Measurements from ENCODE around the gene STS. TPM values are rescaled to one million over a fixed set of nuclear protein-coding genes. Genes with fewer than 3 reads are reported as not detected.

Gene STS
- 0.97 and 1.1 TPM in 2 replicates for total RNA-seq (ENCODE audit: low replicate concordance)

- Mint-ChIP-seq H3K4me3 (peak within 1 kb of the TSS; percentile 93), H3K27ac (peak within 1 kb of the TSS; percentile 93)
- H3F3A ChIP-seq (ENCODE audit: low read depth): no peaks in the 10 kb centered on the region
Measured at GRCh38 chrX:7147413-7147977, at the start of gene STS. Gene STS, plus strand, starts transcription at chrX:7147712. Its CDS starts 105,488 bp downstream, at chrX:7253200.

DNA sequence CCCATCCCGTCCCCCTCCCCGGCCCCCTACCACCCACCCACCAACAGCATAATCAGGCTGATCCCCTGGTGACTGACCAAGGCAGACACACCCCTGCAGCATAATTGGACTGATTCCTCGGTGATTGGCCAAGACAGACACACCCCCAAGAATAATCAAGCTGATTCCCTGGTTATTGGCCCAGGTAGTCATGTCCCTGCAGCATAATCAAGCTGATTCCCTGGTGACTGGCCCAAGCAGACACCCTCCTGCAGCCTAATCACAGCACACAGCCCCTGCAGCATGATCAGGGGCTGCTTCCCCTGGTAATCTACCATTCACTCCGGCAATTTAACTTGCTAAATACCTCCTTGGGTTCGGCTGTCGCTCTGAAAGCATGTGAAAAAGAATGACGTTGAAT, 47.5 kb upstream of the STS start:
- peaks cover 53% of the 10 kb centered on the region for H3K36me3 Mint-ChIP-seq
- no peak for DNase-seq (ENCODE audit: low spot score)

More at GRCh38 chrX:7147413-7147977, at the start of gene STS:
- Histone ChIP-seq H3K4me1 (peaks cover 3% of the 10 kb centered on the region), H3K4me2 (peak within 1 kb of the TSS; percentile 79), H3K9me3 (ENCODE audit: low read depth) (no peaks in the 10 kb centered on the region), H3K27ac (peak within 1 kb of the TSS; percentile 77), H3K9ac (peak within 1 kb of the TSS; percentile 10), H3K79me2 (ENCODE audit: low read depth) (peaks cover 13% of the 10 kb centered on the region), H4K20me1 (ENCODE audit: low read depth) (no peaks in the 10 kb centered on the region), H3K4me3 (peak within 1 kb of the TSS; percentile 55), H2AFZ (replicated peaks) (peak within 1 kb of the TSS; percentile 68), H3K27me3 (no peaks in the 10 kb centered on the region), H3K36me3 (no peaks in the 10 kb centered on the region)
- peaks cover 12% of the 10 kb centered on the region for H3K36me3 Mint-ChIP-seq
- H3K9me3 Mint-ChIP-seq: no peaks in the 10 kb centered on the region
- TF ChIP-seq, protein P1, sequence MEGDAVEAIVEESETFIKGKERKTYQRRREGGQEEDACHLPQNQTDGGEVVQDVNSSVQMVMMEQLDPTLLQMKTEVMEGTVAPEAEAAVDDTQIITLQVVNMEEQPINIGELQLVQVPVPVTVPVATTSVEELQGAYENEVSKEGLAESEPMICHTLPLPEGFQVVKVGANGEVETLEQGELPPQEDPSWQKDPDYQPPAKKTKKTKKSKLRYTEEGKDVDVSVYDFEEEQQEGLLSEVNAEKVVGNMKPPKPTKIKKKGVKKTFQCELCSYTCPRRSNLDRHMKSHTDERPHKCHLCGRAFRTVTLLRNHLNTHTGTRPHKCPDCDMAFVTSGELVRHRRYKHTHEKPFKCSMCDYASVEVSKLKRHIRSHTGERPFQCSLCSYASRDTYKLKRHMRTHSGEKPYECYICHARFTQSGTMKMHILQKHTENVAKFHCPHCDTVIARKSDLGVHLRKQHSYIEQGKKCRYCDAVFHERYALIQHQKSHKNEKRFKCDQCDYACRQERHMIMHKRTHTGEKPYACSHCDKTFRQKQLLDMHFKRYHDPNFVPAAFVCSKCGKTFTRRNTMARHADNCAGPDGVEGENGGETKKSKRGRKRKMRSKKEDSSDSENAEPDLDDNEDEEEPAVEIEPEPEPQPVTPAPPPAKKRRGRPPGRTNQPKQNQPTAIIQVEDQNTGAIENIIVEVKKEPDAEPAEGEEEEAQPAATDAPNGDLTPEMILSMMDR (IDR thresholded peaks at IDR 0.05): no peak
- no peak for TF ChIP-seq EZH2 (IDR thresholded peaks at IDR 0.05)
- TF ChIP-seq EZH2phosphoT487 (IDR thresholded peaks at IDR 0.05): no peak
- H3K27me3 Mint-ChIP-seq (ENCODE audit: insufficient read depth, low read depth): peaks cover 6% of the 10 kb centered on the region
- peaks cover 14% of the 10 kb centered on the region for H3K4me1 Mint-ChIP-seq
- peak; percentile 63 for DNase-seq (ENCODE audit: low spot score)

DNA sequence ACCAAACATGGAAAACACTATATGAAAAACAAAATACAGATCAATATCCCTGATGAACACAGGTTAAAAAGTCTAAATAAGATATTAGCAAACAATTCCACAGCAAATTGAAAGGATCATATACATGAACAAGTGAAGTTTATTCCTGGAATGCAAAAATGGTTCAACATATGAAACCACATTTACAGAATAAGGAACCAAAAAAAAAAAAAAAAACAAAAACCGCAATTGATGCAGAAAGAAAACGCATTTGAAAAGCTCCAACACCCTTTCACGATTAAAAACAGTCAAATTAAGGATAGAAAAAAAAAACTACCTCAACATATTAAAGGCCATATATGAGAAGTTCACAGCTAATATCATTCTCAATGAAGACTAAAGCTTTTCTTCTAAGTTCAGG, 45.4 kb upstream of the STS start:
- H3K4me1 Mint-ChIP-seq: peaks cover 10% of the 10 kb centered on the region
- no peak overlapping the region for H3K4me3 ChIP-seq
- H3K27me3 Mint-ChIP-seq (ENCODE audit: insufficient read depth, low read depth): no peaks in the 10 kb centered on the region

More for the DNA sequence above, 47.5 kb upstream of the STS start:
- Mint-ChIP-seq H3K4me1 (peaks cover 8% of the 10 kb centered on the region), H3K27me3 (ENCODE audit: insufficient read depth, low read depth) (no peaks in the 10 kb centered on the region), H3K27ac (no peak overlapping the region), H3K4me3 (no peak overlapping the region), H3K9me3 (peaks cover 13% of the 10 kb centered on the region)
- Histone ChIP-seq H3K9ac (no peak overlapping the region), H3K36me3 (no peaks in the 10 kb centered on the region), H3K79me2 (ENCODE audit: low read depth) (no peaks in the 10 kb centered on the region), H3K9me3 (ENCODE audit: low read depth) (no peaks in the 10 kb centered on the region), H3K27ac (no peak overlapping the region), H4K20me1 (ENCODE audit: low read depth) (no peaks in the 10 kb centered on the region), H3K27me3 (no peaks in the 10 kb centered on the region), H3F3A (ENCODE audit: low read depth) (no peaks in the 10 kb centered on the region), H3K4me2 (no peak overlapping the region), H3K4me3 (no peak overlapping the region), H2AFZ (replicated peaks) (no peak overlapping the region), H3K4me1 (no peaks in the 10 kb centered on the region)
- TF ChIP-seq, protein P1 (IDR thresholded peaks at IDR 0.05): no peak
- no peak for TF ChIP-seq EZH2phosphoT487 (IDR thresholded peaks at IDR 0.05)
- TF ChIP-seq EZH2 (IDR thresholded peaks at IDR 0.05): no peak

GRCh38 chrX:7106649-7107048, 40.9 kb upstream of the STS start:
- Histone ChIP-seq H2AFZ (replicated peaks) (no peak overlapping the region), H3K4me3 (no peak overlapping the region), H3K9me3 (ENCODE audit: low read depth) (no peaks in the 10 kb centered on the region), H4K20me1 (ENCODE audit: low read depth) (peaks cover 4% of the 10 kb centered on the region), H3K9ac (no peak overlapping the region), H3K4me1 (peaks cover 16% of the 10 kb centered on the region), H3K27ac (no peak overlapping the region), H3K79me2 (ENCODE audit: low read depth) (no peaks in the 10 kb centered on the region), H3F3A (ENCODE audit: low read depth) (peaks cover 18% of the 10 kb centered on the region), H3K36me3 (no peaks in the 10 kb centered on the region), H3K27me3 (no peaks in the 10 kb centered on the region), H3K4me2 (no peak overlapping the region)
- Mint-ChIP-seq H3K9me3 (peaks cover 8% of the 10 kb centered on the region), H3K36me3 (peaks cover 40% of the 10 kb centered on the region), H3K27ac (no peak overlapping the region), H3K4me1 (peaks cover 46% of the 10 kb centered on the region), H3K4me3 (no peak overlapping the region), H3K27me3 (ENCODE audit: insufficient read depth, low read depth) (no peaks in the 10 kb centered on the region)
- DNase-seq (ENCODE audit: low spot score): no peak
- no peak for TF ChIP-seq EZH2 (IDR thresholded peaks at IDR 0.05)
- no peak for TF ChIP-seq EZH2phosphoT487 (IDR thresholded peaks at IDR 0.05)
- TF ChIP-seq, protein P1 (IDR thresholded peaks at IDR 0.05): no peak

More for the DNA sequence above, 45.4 kb upstream of the STS start:
- Histone ChIP-seq H3K79me2 (ENCODE audit: low read depth) (no peaks in the 10 kb centered on the region), H3F3A (ENCODE audit: low read depth) (no peaks in the 10 kb centered on the region), H2AFZ (replicated peaks) (no peak overlapping the region), H3K9ac (no peak overlapping the region), H3K9me3 (ENCODE audit: low read depth) (no peaks in the 10 kb centered on the region), H4K20me1 (ENCODE audit: low read depth) (no peaks in the 10 kb centered on the region), H3K4me2 (no peak overlapping the region), H3K36me3 (no peaks in the 10 kb centered on the region), H3K4me1 (no peaks in the 10 kb centered on the region), H3K27me3 (no peaks in the 10 kb centered on the region), H3K27ac (no peak overlapping the region)
- Mint-ChIP-seq H3K36me3 (peaks cover 53% of the 10 kb centered on the region), H3K4me3 (no peak overlapping the region), H3K27ac (no peak overlapping the region), H3K9me3 (peaks cover 13% of the 10 kb centered on the region)
- TF ChIP-seq EZH2phosphoT487 (IDR thresholded peaks at IDR 0.05): no peak
- DNase-seq (ENCODE audit: low spot score): no peak

Measured in neural progenitor cell (in vitro differentiated cells).